ENCODE results near the gene PLEKHG2.

DNA sequence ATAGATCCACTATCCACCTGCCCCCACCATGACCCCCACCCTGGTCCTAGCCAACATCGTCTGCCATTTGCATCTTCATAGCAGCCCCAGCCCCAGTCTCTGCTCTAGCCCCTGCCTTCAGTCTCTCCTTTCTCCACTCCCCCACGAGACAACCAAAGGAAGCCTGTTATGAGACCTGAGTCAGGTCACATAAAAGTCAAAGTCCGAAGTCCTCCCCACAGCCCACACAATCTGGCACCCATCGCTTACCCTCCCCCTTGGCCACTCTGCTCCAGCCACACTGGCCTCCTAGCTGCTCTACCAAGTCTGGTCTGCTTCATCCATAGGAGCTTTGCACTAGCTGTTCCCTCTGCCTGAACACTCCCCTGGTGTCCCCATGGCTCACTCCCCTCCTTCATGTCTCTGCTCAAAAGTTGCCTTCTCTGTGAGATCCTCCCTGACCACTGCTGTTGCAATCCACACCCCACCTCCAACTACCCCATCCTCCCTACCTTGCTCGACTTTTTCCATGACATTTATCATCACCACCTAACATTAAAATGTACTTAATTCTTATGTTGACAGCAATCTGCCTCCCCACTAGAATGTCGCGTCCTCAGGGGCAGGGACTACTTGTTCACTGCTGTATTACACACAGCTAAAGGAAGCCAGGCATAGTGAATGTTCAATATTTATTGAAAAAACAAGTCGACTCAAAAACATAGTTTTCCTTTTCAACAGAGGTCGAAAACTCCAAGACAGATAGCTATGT is 1.2 kb upstream of the PLEKHG2 start:
- TF ChIP-seq GATA3 (IDR thresholded peaks at IDR 0.05; ENCODE audit: low read depth, low read length) (no peak), GATA2 (IDR thresholded peaks at IDR 0.05; ENCODE audit: low read depth, low read length) (no peak)

All from SH-SY5Y (cell line).